Heart left ventricle (tissue), 13 donors: ENCODE measurements around the gene SPATA31A1.
"Not testable (repeated sequence)": the region's sequence is repeated elsewhere in the genome, so short reads cannot be mapped to it uniquely, and the experiment has no call there.

Experiments used
- CTCF ChIP-seq, 12 donors: fragments of 200-600 bp; sonication (generic) in 4 of 12; IDR thresholded peaks; one replicate each; pipeline versions ENCODE4 v1.5.0 to v1.8.0; 2018 to 2022; ENCODE audit warnings: antibody characterized with exemption in 12 of 12, mild to moderate bottlenecking in 5 of 12
- POLR2A ChIP-seq, 2 donors: fragments of 450-650 bp; IDR thresholded peaks; one replicate each; pipeline ENCODE4 v1.6.1; 2017; ENCODE audit warnings: antibody characterized with exemption in 2 of 2, mild to moderate bottlenecking in 2 of 2, moderate library complexity in 2 of 2
- donor health status: ischemic (EF 13 %, LVEDD 7.1; RV severe dilation, severe dysfunction).
- donor health status: DM: no; HTN: yes; CAD: no.
- donor health status: DM: no; HTN: no; CAD: no.
- donor health status: ischemic (EF 25% LVEDD 6.9; RV normal size, moderate dysfunction).
- donor health status: ischemic (EF 25% LVEDD 5.7; RV mildly dilated, moderate dysfunction).
- donor health status: ischemic (EF 35%, LVEDD 5.7; RV mildly dilated, moderate dysfunction).
- donor health status: nonischemic (EF 11% LVEDD 7.7; RV severe dilation, severe dysfunction).
- donor health status: DM: yes; HTN: yes; CAD: no.
- donor health status: PGD.
- donor health status: ischemic (EF 29% LVEDD 5.4; RV normal size, mild dysfunction).
- donor health status: nonischemic (EF 23%, LVEDD 6.1; RV moderate dilation, normal function).

GRCh38 chr9:39411254-39411940 lies 55.9 kb downstream of the SPATA31A1 start:
- TF ChIP-seq POLR2A, CTCF (IDR thresholded peaks at IDR 0.05): not testable (repeated sequence)
